Measurements from ENCODE around the gene CACNG4. TPM values are rescaled to one million over a fixed set of nuclear protein-coding genes. Genes with fewer than 3 reads are reported as not detected.
A peak's percentile ranks its signal among the peaks of the same experiment; 100 is the strongest.

The CACNG4 gene
- total and polyA plus RNA-seq, 9 of the 15 experiments (the other 6 are each of a cell fraction or from before 2014, with no cell fraction given), result 0.07 TPM; not detected in 8

DNA sequence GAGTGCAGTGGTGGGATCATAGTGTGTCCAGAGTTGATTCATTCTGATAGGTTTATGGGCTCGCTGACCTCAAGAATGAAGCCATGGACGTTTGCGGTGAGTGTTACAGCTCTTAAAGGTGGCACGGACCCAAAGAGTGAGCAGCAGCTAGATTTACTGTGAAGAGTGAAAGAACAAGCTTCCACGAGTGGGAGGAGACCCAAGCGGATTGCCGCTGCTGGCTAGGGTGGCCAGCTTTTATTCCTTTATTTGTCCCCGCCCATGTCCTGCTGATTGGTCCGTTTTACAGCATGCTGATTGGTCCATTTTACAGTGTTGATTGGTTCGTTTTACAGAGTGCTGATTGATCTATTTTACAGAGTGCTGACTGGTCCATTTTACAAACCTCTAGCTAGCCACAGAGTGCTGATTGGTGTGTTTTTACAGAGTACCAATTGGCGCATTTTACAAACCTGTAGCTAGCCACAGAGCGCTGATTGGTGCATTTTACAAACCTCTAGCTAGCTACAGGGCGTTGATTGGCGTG, 17.5 kb downstream of the CACNG4 start:
- no peak overlapping the region for H3K27ac ChIP-seq (ENCODE audit: extremely low read depth, low read depth, low read length)
- FAIRE-seq, result no peak
- intact Hi-C loops (cut with micrococcal nuclease) (no loop called here), in situ Hi-C loops (cut with MboI) (no loop called here)
- H3K4me3 ChIP-seq, result no peak overlapping the region
- no peak for DNase-seq (ENCODE audit: extremely low read depth in 1 of 4, low spot score in 3 of 4)
- TF ChIP-seq ZNF316 (IDR thresholded peaks at IDR 0.05) (peak; percentile 90), NFYB (IDR thresholded peaks at IDR 0.05; ENCODE audit: extremely low read depth, insufficient read length) (peak; percentile 85), GABPA (tag; conservative IDR thresholded peaks at IDR 0.05; ENCODE audit: low read depth) (no peak), GATAD2A (IDR thresholded peaks at IDR 0.05) (no peak), ASH1L (IDR thresholded peaks at IDR 0.05; ENCODE audit: borderline replicate concordance, low read depth, partially characterized antibody) (peak; percentile 51), HNRNPLL (IDR thresholded peaks at IDR 0.05; ENCODE audit: low read depth, low read length, poor library complexity, severe bottlenecking) (no peak), C11orf30 (IDR thresholded peaks at IDR 0.05; ENCODE audit: low read depth) (peak; percentile 65; the same call in 1 of the 2 replicates), CCAR2 (IDR thresholded peaks at IDR 0.05; ENCODE audit: low read depth, low read length) (no peak), MAFG (tag; conservative IDR thresholded peaks at IDR 0.05) (peak; percentile 50), SMARCB1 (IDR thresholded peaks at IDR 0.05; ENCODE audit: insufficient read length, low read depth) (no peak), MCM5 (IDR thresholded peaks at IDR 0.05; ENCODE audit: low read depth) (no peak), IFI16 (CRISPR knock-in tag; IDR thresholded peaks at IDR 0.05) (no peak)
- TF ChIP-seq, protein P1, sequence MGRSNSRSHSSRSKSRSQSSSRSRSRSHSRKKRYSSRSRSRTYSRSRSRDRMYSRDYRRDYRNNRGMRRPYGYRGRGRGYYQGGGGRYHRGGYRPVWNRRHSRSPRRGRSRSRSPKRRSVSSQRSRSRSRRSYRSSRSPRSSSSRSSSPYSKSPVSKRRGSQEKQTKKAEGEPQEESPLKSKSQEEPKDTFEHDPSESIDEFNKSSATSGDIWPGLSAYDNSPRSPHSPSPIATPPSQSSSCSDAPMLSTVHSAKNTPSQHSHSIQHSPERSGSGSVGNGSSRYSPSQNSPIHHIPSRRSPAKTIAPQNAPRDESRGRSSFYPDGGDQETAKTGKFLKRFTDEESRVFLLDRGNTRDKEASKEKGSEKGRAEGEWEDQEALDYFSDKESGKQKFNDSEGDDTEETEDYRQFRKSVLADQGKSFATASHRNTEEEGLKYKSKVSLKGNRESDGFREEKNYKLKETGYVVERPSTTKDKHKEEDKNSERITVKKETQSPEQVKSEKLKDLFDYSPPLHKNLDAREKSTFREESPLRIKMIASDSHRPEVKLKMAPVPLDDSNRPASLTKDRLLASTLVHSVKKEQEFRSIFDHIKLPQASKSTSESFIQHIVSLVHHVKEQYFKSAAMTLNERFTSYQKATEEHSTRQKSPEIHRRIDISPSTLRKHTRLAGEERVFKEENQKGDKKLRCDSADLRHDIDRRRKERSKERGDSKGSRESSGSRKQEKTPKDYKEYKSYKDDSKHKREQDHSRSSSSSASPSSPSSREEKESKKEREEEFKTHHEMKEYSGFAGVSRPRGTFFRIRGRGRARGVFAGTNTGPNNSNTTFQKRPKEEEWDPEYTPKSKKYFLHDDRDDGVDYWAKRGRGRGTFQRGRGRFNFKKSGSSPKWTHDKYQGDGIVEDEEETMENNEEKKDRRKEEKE (IDR thresholded peaks at IDR 0.05; ENCODE audit: borderline replicate concordance in 1 of 2, control insufficient read depth in 1 of 2, low read depth in 2 of 2, low read length in 1 of 2), result no peak
- TF ChIP-seq, protein P2, sequence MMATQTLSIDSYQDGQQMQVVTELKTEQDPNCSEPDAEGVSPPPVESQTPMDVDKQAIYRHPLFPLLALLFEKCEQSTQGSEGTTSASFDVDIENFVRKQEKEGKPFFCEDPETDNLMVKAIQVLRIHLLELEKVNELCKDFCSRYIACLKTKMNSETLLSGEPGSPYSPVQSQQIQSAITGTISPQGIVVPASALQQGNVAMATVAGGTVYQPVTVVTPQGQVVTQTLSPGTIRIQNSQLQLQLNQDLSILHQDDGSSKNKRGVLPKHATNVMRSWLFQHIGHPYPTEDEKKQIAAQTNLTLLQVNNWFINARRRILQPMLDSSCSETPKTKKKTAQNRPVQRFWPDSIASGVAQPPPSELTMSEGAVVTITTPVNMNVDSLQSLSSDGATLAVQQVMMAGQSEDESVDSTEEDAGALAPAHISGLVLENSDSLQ (IDR thresholded peaks at IDR 0.05), result 0 out of 2 replicates have a peak, but pooled peaks have one; percentile 15
- no TSS peak for BruUV-seq (replicated peaks)
- no peak overlapping the region for H2AFZ ChIP-seq (ENCODE audit: low read depth, low read length)
- H3K9ac ChIP-seq (ENCODE audit: insufficient read depth in 1 of 2, low read depth in 2 of 2, low read length in 2 of 2), result no peak overlapping the region
- no peak; the same call in 1 of the 3 replicates for ATAC-seq
- H3K9me1 ChIP-seq (ENCODE audit: control insufficient read depth, insufficient read depth, low read length), result no peaks in the 10 kb centered on the region
- no peaks in the 10 kb centered on the region for H3K36me3 ChIP-seq (ENCODE audit: control insufficient read depth, insufficient read depth, low read length)
- peaks cover 10 to 51% of the 10 kb centered on the region in 2 experiments for H3K27me3 ChIP-seq (ENCODE audit: control insufficient read depth in 2 of 2, insufficient read depth in 2 of 2, low read length in 2 of 2)
- H3K79me2 ChIP-seq (ENCODE audit: control insufficient read depth, insufficient read depth, low read length), result no peaks in the 10 kb centered on the region
- WGBS (ENCODE audit: insufficient coverage, low coverage, missing lambda C conversion rate), result 5% methylated on average over 14 of the region's 14 CpGs
- ChIA-PET CTCF (ENCODE audit: low intra/inter-chr PET ratio) (no interaction called here), POLR2A (interaction anchor here (1.4 kb wide), 1 partner anchor 11 kb away, joined by 5 read pairs; no protein-coding TSS in a partner anchor)
- H3K9me3 ChIP-seq (replicated peaks; ENCODE audit: control insufficient read depth, insufficient read depth, low read depth, low read length), result no peaks in the 10 kb centered on the region; the same call in 1 of the 2 replicates
- no peaks in the 10 kb centered on the region; a peak in 1 of 5 replicates for H3K4me1 ChIP-seq (replicated peaks in 1 of 2; ENCODE audit: control insufficient read depth in 2 of 2, insufficient read depth in 2 of 2, low read length in 2 of 2)
- no peak overlapping the region for H3K4me2 ChIP-seq (ENCODE audit: insufficient read depth, low read length)
- H4K20me1 ChIP-seq (replicated peaks; ENCODE audit: control insufficient read depth, insufficient read depth, low read length), result peaks cover 6% of the 10 kb centered on the region; the same call in 1 of the 2 replicates

Data from K562 (cell line).